Natural killer cell (primary cell): ENCODE measurements around the gene MYH8. TPM values are rescaled to one million over a fixed set of nuclear protein-coding genes. Genes with fewer than 3 reads are reported as not detected.

Source experiments
- ATAC-seq, 3 donors: fragments of 150-1000 bp in 2 of 3; fragments of 200-7000 bp in 1 of 3; cut with Tn5 transposase; 1 replicate in 1 of 3; 2 replicates in 2 of 3; pipeline ENCODE4 v1.10.0; 2021; ENCODE audit warnings: mild to moderate bottlenecking in 2 of 3, moderate library complexity in 2 of 3
- DNase-seq, 2 donors: peaks; one replicate each; pipeline versions ENCODE4 v3.0.0 to v3.0.0-alpha.2; 2013 to 2021; ENCODE audit warnings: mixed read lengths in 1 of 2
- H3K27ac ChIP-seq: one replicate; pipeline ENCODE4 v1.5.1; 2013; ENCODE audit warnings: mild to moderate bottlenecking, low read length
- H3K27me3 ChIP-seq: one replicate; pipeline ENCODE4 v1.6.1; 2013; ENCODE audit warnings: low read length; ENCODE audit not compliant: control insufficient read depth, insufficient read depth
- H3K36me3 ChIP-seq: one replicate; pipeline ENCODE4 v1.6.1; 2013; ENCODE audit warnings: low read length; ENCODE audit not compliant: control insufficient read depth, insufficient read depth
- H3K4me1 ChIP-seq: one replicate; pipeline ENCODE4 v1.6.1; 2013; ENCODE audit warnings: low read length; ENCODE audit not compliant: control insufficient read depth, insufficient read depth
- H3K4me3 ChIP-seq: one replicate; pipeline ENCODE4 v1.5.1; 2013; ENCODE audit warnings: low read length
- H3K9me3 ChIP-seq: one replicate; pipeline ENCODE4 v1.6.1; 2013; ENCODE audit warnings: low read length; ENCODE audit not compliant: control insufficient read depth, insufficient read depth
- H3K27ac Mint-ChIP-seq, 2 donors: one replicate each; pipeline ENCODE4 v1.8.0; 2022; ENCODE audit warnings: mild to moderate bottlenecking in 2 of 2, mixed read lengths in 2 of 2, moderate library complexity in 1 of 2
- H3K27me3 Mint-ChIP-seq, 2 donors: one replicate each; pipeline ENCODE4 v1.8.0; 2022; ENCODE audit warnings: low read depth in 2 of 2, mixed read lengths in 2 of 2
- H3K36me3 Mint-ChIP-seq: one replicate; pipeline ENCODE4 v1.8.0; 2022; ENCODE audit warnings: mixed read lengths
- H3K4me1 Mint-ChIP-seq, 2 donors: one replicate each; pipeline ENCODE4 v1.8.0; 2022; ENCODE audit warnings: mixed read lengths in 2 of 2
- H3K4me3 Mint-ChIP-seq: one replicate; pipeline ENCODE4 v1.8.0; 2022; ENCODE audit warnings: mild to moderate bottlenecking, moderate library complexity, mixed read lengths
- H3K9me3 Mint-ChIP-seq, 2 donors: one replicate each; pipeline ENCODE4 v1.8.0; 2022; ENCODE audit warnings: mixed read lengths in 2 of 2
- CTCF ChIP-seq: fragments of 200-600 bp; IDR thresholded peaks from one replicate; pipeline ENCODE4 v1.8.0; 2022; ENCODE audit warnings: antibody characterized with exemption
- WGBS: methylation state at CpG from one replicate; pipeline ENCODE4 v1.1.7; 2013; ENCODE audit warnings: missing lambda C conversion rate; ENCODE audit not compliant: insufficient coverage; 5-methylcytosine and 5-hydroxymethylcytosine counted together
- intact Hi-C: fragments of 100-400 bp; cut with micrococcal nuclease; formaldehyde crosslinking; loops from one replicate; pipeline ENCODE4 v1.14.2; 2022
- total RNA-seq, 4 donors: library from RNA; stranded (reverse); fragments of 120-200 nt in 1 of 4; gene quantifications; one replicate each; pipeline versions ENCODE4 v1.2.3 to v1.2.4, GENCODE V29; 2013 to 2022

Gene MYH8
- total RNA-seq, 3 donors from 2014 or later (not counting 1 experiment from before 2014, with no cell fraction given) = not detected

- Mint-ChIP-seq H3K27ac (no peak overlapping the region), H3K4me3 (no peak overlapping the region), H3K27me3 (peaks cover 11 to 20% of the 10 kb centered on the region in 2 donors), H3K9me3 (no peaks in the 10 kb centered on the region), H3K4me1 (no peaks in the 10 kb centered on the region), H3K36me3 (no peaks in the 10 kb centered on the region)
- Histone ChIP-seq H3K4me1 (no peaks in the 10 kb centered on the region), H3K4me3 (no peak overlapping the region), H3K27me3 (peaks cover 6% of the 10 kb centered on the region), H3K36me3 (no peaks in the 10 kb centered on the region), H3K9me3 (no peaks in the 10 kb centered on the region), H3K27ac (no peak overlapping the region)
- no peak for TF ChIP-seq CTCF
- DNase-seq (no peak), ATAC-seq (no peak)
- WGBS = 93% methylated on average over 3 of the region's 3 CpGs
- intact Hi-C loops = no loop called here
Measured at GRCh38 chr17:10380631-10381408, 40.9 kb downstream of the MYH8 start.

GRCh38 chr17:10372906-10373305 lies 48.8 kb downstream of the MYH8 start, which contains the start of gene MYH13:
MYH13 (minus strand) TSS chr17:10373006; CDS start chr17:10364530, 8,476 bp downstream.
- H3K27ac ChIP-seq = no peak within 1 kb of the TSS
- Mint-ChIP-seq H3K27me3 (peaks cover 17 to 29% of the 10 kb centered on the region in 2 donors), H3K9me3 (no peaks in the 10 kb centered on the region), H3K27ac (no peak within 1 kb of the TSS), H3K36me3 (no peaks in the 10 kb centered on the region), H3K4me3 (no peak within 1 kb of the TSS), H3K4me1 (no peaks in the 10 kb centered on the region)
- no peak for TF ChIP-seq CTCF
- DNase-seq (no peak), ATAC-seq (no peak)
- no peaks in the 10 kb centered on the region for H3K4me1 ChIP-seq
- H3K36me3 ChIP-seq = no peaks in the 10 kb centered on the region
- no peaks in the 10 kb centered on the region for H3K9me3 ChIP-seq
- peaks cover 2% of the 10 kb centered on the region for H3K27me3 ChIP-seq
- intact Hi-C loops = no loop called here
- H3K4me3 ChIP-seq = no peak within 1 kb of the TSS
- 80% methylated on average over 5 of the region's 5 CpGs for WGBS

GRCh38 chr17:10370016-10370608 lies 51.6 kb downstream of the MYH8 start:
- H3K9me3 ChIP-seq = no peaks in the 10 kb centered on the region
- H3K27ac Mint-ChIP-seq = no peak overlapping the region
- WGBS = 81% methylated on average over 7 of the region's 7 CpGs

More at GRCh38 chr17:10370016-10370608, 51.6 kb downstream of the MYH8 start:
- H3K4me1 Mint-ChIP-seq = no peaks in the 10 kb centered on the region
- H3K27me3 Mint-ChIP-seq = peaks cover 15 to 29% of the 10 kb centered on the region in 2 donors
- intact Hi-C loops = no loop called here
- no peak for ATAC-seq
- Histone ChIP-seq H3K4me3 (no peak overlapping the region), H3K27ac (no peak overlapping the region), H3K27me3 (no peaks in the 10 kb centered on the region), H3K36me3 (no peaks in the 10 kb centered on the region), H3K4me1 (no peaks in the 10 kb centered on the region)
- TF ChIP-seq CTCF = no peak
- H3K36me3 Mint-ChIP-seq = no peaks in the 10 kb centered on the region
- no peak for DNase-seq
- H3K4me3 Mint-ChIP-seq = no peak overlapping the region
- H3K9me3 Mint-ChIP-seq = no peaks in the 10 kb centered on the region
